Stomach (tissue), 4 donors: ENCODE results near the gene PGA3.

Experiments
- EP300 ChIP-seq: sonication (generic); formaldehyde crosslinking; IDR thresholded peaks from one replicate; pipeline ENCODE4 v1.6.1; 2017; ENCODE audit warnings: antibody characterized with exemption
- POLR2A ChIP-seq, 4 donors: fragments of 450-650 bp; IDR thresholded peaks; one replicate each; pipeline ENCODE4 v1.6.1; 2016; ENCODE audit warnings: antibody characterized with exemption in 4 of 4, control low read depth in 2 of 4, mild to moderate bottlenecking in 1 of 4, moderate library complexity in 1 of 4
- TF ChIP-seq, protein P1 (sequence below), 7 experiments: fragments of 450-650 bp in 4 of 7; fragments of 200-600 bp in 3 of 7; sonication (generic) in 3 of 7; IDR thresholded peaks; one replicate each; pipeline ENCODE4 v1.5.1; 2016 to 2019; ENCODE audit warnings: antibody characterized with exemption in 7 of 7, control low read depth in 2 of 7, mild to moderate bottlenecking in 1 of 7

DNA sequence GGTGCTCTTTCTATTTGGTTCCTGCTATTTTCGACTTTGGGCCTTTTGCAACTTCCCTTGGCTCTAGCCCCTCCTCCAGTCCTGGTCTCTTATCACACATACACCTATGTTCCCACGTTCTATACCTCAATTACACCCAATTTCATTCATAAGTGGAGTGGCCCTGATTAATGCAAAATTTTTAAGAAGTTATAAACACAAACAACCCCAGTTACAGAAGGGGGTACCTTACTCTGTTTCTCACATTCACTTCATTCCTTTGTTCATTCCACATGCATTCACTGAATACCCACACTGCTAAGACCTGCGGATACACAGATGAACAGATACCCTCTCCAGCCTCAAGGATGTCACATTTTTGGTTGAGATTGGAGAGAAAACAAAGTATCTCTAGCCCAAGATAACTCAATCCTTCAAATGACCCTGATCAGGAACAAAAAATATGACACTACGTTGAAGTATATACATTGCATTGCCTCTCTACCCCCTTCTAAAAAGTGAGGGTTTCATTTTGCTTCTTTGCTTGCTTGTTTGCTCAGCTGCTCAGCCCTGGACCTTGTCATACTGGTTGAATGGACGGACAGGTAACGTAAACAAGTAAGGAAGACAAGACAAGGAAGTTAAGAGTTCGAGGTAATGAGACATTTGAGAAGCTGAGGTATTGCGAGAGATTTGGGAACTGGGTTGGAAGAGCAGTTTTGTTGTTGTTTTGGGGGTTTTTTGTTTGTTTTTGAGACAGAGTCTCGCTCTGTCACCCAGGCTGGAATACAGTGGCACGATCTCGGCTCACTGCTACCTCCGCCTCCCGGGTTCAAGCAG is 38.5 kb upstream of the PGA3 start:
- TF ChIP-seq, protein P1, sequence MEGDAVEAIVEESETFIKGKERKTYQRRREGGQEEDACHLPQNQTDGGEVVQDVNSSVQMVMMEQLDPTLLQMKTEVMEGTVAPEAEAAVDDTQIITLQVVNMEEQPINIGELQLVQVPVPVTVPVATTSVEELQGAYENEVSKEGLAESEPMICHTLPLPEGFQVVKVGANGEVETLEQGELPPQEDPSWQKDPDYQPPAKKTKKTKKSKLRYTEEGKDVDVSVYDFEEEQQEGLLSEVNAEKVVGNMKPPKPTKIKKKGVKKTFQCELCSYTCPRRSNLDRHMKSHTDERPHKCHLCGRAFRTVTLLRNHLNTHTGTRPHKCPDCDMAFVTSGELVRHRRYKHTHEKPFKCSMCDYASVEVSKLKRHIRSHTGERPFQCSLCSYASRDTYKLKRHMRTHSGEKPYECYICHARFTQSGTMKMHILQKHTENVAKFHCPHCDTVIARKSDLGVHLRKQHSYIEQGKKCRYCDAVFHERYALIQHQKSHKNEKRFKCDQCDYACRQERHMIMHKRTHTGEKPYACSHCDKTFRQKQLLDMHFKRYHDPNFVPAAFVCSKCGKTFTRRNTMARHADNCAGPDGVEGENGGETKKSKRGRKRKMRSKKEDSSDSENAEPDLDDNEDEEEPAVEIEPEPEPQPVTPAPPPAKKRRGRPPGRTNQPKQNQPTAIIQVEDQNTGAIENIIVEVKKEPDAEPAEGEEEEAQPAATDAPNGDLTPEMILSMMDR (IDR thresholded peaks at IDR 0.05): no peak
- TF ChIP-seq POLR2A (IDR thresholded peaks at IDR 0.05) (no peak), EP300 (no peak)
